ENCODE measurements around the gene KREMEN1.

The KREMEN1 gene

DNA sequence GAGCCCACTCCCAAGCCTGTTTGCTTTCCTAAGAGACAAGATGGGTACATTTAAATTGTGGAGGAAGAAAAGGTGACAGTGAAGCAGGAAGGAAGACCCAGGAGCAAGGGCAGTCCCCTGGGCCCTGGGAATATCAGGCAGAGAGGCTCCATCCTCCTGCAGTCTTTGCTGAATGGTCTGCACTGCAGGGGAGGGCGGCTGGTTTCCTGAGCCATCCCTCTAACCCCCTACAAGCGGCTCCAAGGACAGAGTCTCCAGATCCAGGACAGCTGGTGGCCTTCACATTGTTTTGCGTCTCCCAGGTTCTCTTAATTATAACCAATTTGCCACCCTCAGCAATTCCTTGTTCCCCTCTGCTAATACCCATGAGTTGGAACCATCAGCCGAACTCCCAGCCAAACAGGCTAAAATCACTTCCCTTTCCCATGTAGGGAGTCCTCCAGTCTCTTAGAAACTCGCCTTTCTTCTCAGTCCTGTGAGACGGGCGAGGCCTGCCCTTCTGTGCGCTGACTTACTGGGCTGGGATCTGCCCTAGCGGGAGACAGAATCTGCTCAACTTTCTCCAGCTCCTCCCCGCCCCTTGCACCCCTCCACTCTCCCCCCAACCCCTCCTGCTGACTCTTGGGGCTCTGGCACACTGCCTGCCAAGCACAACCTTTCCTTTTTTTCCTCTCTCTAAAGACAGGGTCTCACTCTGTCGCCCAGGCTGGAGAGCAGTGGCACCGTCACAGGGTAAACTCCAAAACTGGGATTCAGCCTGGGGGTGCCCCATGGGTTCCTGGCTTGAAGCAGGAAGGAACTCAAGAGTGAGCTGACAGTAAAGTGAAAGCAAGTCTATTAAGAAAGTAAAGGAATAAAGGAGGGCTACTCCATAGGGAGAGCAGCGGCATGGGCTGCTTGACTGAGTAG is 79.5 kb downstream of the KREMEN1 start:
- DNase-seq (ENCODE audit: low read depth in 2 of 2) = no peak

DNA sequence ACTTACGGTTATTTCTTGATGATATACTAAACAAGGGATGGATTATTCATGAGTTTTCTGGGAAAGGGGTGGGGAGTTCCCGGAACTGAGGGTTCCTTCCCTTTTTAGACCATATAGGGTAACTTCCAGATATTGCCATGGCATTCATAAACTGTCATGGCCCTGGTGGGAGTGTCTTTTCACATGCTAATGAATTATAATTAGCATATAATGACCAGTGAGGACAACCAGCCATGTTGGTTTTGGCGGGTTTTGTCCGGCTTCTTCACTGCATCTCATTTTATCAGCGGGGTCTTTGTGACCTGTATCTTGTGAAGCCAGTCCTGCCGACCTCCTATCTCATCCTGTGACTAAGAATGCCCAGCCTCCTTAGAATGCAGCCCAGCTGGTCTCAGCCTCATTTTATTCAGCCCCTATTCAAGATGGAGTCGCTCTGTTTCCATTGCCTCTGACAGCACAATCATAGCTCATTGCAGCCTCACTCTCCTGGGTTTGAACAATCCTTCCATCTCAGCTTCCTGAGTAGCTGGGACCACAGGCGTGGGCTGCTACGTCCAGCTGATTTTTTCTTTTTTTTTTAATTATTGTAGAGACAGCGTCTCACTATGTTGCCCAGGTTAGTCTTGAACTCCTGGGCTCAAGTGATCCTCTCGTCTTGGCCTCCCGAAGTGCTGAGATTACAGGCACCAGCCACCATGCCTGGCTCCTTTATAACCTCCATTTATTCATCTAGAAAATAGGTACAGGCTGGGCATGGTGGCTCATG is 80.3 kb downstream of the KREMEN1 start:
- DNase-seq (ENCODE audit: low read depth in 2 of 2) = no peak

DNA sequence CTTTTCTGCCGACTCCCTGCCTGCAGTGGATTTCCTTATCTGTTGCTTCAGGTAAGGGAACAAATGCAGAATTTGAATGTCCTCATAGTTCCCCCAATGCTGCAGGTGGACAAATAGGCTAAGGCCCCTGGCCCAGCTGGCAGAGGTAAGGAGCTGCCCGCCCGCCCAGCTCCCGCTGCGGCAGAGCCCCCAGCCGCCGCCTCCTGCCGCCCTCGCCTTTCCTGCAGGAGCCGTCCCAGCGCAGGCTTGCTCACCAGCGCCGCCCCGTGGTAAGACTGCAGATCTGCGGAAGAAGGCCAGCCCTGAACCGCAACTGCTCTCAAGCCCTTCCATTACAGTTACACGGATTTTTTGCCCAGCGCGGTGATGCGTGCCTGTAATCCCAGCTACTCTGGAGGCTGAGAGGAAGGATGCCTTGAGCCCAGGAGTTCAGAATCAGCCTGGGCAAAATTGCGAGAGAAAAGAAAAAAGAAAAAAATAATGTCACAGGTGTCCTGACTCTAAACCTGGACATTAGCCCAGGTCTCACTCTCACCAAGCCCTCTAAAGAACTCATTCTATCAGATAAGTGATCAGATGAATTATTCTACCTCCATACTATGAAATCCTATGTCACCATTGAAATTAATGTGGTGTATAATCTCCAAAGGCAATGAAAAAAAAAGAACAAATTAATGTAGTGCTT is 81.7 kb downstream of the KREMEN1 start:
- peak; percentile 15 to 29 for DNase-seq (ENCODE audit: low read depth in 2 of 2)

GRCh38 chr22:29155966-29156365 is 83.1 kb downstream of the KREMEN1 start:
- no peak for DNase-seq (ENCODE audit: low read depth in 2 of 2)

DNA sequence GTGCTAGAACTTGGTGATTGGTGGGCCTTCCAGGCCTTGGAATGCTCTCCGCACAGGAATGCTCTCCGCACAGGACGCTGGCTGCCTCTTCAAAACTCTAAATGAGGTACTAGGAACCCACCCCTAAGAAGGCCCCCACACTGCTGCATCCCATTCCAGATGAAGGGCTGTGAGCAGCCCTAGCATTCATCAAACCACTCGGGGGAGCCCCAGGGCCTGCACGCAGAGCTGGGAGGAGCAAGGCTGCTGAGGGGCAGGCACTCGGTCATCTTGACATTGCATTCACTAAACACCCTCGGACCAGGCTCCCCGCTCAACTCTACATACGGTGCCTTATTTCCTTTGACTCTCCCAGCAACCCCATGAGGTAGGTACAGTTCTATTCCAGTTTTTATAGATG is 83.7 kb downstream of the KREMEN1 start:
- DNase-seq (ENCODE audit: low read depth in 2 of 2) = no peak

DNA sequence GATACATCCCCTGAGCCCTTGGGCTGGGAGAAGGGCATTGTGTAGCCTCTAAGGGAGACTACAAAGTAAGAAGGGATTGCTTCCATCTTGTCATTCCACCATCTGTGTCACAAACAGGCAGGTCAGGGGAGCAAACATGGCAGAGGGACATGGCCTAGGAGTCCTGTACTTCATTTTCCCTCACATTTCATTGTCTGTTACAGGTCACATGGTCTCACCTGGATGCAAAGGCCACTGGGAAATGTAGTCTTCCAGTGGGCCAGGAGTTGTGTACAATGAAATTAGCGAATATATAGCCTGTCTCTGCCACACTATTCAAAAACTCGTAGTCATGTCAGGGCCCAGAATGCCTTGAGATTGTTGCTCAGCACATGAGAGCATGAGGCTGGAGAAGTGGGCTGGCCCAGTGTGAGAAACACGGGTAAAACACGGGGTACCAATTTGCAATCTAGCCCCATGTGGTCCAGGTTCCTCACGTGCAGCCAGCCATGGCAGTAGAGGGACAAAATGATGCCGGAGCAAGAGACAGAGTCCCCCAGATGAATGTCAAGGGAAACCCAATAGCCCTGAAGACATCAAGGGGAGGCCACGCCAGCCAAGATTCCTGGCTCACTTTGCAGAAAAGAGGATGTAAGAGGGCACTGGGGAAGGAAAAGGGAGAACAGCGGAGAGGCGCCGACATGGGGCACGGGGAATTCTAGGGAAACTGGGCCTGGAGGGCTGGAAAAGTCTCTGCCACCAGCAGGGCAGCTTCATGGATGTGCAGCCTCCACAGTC is 85.1 kb downstream of the KREMEN1 start:
- no peak for DNase-seq (ENCODE audit: low read depth in 2 of 2)

DNA sequence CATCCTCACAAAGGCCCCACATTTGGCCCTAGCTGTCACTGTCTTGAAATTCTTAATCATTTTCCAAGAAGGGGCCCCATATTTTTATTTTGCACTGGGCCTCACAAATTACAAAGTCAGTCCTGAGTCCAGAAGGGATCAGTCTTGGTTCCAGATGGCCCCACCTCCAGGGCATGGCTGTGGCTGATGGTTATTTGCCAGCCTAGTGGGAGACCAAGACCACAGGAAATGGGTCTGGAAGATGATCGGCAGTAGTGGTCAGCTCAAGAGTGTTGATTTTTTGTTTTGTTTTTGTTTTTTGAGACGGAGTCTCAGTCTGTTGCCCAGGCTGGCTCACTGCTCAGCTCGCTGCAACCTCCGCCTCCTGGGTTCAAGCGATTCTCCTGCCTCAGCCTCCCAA is 85.7 kb downstream of the KREMEN1 start:
- DNase-seq (ENCODE audit: low read depth in 2 of 2) = no peak

DNA sequence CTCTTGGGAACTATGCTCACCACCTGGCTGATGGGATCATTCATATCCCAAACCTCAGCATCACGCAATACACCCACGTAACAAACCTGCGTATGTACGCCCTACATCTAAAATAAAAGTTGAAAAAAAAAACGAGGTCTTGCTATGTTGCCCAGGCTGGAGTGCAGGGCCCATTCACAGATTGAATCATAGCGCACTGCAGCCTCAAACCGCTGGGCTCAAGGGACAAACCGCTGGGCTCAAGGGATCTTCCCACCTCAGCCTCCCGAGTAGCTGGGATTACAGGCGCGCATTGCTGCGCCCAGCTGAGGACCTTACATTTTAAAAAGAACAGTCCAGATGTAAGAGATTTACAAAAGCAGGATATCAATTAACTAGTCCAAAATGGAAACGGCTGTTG is 91.0 kb downstream of the KREMEN1 start:
- DNase-seq (ENCODE audit: low read depth in 2 of 2) = no peak

DNA sequence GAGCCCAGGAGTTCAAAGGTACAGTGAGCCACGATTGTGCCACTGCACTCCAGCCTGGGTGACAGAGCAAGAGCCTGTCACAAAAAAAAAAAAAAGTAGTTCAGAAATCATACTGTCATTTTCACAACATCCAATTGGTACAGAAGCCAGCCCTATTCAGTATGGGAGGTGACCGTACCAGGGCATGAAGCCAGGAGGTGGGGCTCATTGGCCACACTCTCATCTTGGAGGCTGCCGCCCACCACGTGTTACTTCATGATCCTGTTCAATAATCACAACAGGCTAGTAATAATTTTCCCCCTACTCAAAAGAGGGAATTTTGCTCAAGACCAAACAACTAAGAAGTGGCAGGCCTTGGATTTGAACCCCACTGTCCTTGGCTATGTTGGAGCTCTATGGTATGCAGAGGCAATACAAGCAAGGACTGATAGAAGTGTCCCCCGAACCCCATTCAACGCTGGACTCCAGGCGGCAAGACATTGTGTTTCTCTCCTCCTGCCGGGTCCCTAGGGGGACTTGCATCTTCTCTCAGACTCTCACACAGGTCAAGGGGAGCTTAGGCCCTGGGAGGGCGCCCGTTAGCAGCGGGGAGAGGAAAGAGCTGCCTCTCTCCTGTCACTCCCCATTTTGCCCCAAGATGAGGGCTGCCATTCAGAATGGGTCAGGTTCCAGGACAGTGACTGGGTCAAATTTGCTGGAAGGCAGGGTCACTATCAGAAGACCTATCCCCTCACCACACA is 92.7 kb downstream of the KREMEN1 start:
- DNase-seq (ENCODE audit: low read depth in 2 of 2) = no peak

- no peak for DNase-seq (ENCODE audit: low read depth in 2 of 2)
Observed at GRCh38 chr22:29166180-29166579, 93.3 kb downstream of the KREMEN1 start.

DNA sequence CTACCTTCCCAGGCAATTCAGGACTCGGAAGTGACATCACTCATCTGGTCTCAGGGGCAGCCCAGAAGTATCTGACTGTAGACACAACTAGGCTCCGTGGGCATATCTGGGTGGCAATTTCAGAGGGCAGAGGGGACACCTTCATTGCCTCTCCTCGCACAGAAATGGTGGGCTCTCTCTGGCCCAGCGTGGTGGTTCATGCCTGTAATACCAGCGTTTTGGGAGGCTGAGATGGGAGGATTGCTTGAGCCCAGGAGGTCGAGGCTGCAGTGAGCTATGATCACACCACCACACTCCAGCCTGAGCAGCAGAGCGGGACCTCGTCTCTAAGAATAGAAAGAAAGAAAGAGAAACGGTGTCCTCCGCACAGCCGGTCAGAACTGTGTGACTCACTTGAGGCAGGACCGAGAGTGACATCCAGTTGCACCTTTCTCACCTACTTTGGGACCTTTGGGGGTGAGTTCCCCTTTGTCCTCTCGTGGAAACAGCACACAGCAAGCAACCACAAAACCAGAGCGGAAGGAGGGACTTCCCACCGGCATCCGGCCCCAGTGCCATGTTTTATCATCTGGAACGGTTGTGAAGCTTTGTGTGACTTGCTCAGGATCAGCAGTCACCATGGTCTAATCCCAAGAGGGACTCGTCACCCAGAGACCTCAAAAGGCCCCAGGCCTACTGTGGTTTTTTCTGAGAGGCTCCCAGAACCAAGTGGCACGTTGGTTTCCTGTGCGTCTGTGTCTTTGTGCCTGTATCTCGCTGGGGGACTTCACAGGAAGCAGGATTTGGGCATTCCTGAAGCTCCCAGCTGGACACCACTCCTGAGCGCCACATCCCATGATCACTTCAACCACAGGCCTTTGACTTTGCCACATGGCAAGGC is 94.4 kb downstream of the KREMEN1 start:
- no peak for DNase-seq (ENCODE audit: low read depth in 2 of 2)

- no peak for DNase-seq (ENCODE audit: low read depth in 2 of 2)
Observed at GRCh38 chr22:29171721-29172120, 98.9 kb downstream of the KREMEN1 start.

GRCh38 chr22:29172216-29172615 is 99.4 kb downstream of the KREMEN1 start:
- no peak for DNase-seq (ENCODE audit: low read depth in 2 of 2)

DNA sequence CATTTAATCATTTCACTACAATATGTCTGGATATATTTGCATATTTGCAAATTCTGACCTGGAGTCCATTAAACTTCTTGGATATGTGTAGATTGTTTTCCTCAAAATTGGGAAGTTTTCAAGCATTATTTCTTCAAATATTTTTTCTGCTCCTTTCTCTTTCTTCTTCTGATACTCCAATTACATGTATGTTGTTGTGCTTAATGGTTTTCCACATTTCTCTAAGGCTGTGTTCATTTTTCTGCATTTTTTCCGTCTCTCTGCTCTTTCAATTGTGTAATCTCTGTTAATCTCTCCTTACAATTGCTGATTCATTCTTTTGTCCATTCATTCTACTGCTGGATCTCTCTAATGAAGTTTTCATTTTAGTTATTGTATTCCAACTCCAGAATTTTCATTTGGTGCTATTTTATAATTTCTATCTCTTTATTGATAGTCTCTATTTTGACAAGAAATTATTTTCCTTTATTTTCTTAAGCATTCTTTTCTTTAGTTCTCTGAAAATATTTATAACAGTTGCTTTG is 102.5 kb downstream of the KREMEN1 start:
- no peak for DNase-seq (ENCODE audit: low read depth in 2 of 2)

DNA sequence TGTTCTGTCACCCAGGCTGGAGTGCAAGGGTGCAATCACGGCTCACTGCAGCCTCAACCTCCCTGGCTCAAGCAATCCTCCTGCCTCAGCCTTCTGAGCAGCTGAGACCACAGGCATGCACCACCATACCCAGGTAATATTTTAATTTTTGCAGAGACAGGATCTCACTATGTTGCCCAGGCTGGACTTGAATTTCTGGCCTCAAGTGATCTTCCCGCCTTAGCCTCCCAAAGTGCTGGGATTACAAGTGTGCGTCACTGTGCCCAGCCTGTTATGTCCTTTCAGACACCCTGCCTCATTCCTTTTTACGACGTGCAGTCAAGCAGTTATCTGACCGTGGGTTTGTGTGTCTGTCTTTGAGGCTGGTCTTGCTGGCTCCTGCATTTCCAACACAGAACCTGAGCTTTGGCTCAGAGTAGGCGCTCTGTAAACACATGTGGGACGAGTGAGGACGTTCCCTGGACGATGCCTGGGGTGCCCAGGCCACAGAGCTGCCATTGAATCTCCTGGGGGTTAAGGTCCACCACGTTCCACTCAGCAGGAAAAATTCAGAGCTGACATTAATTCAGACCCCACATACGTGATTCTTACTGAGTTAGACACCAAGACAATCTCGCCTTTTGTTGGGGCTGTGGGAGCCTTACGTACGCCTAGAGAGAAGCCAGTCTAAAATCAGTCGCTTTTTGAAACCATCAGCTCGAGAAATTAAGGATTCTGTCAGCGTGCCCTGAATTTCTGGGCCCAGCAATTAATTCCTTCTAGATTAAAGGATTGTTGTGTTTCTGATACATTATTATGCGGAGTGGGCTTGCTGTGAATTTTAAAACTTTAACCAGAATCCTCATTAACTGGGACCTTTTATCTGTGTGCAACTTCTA is 111.4 kb downstream of the KREMEN1 start:
- no peak for DNase-seq (ENCODE audit: low read depth in 2 of 2)

DNA sequence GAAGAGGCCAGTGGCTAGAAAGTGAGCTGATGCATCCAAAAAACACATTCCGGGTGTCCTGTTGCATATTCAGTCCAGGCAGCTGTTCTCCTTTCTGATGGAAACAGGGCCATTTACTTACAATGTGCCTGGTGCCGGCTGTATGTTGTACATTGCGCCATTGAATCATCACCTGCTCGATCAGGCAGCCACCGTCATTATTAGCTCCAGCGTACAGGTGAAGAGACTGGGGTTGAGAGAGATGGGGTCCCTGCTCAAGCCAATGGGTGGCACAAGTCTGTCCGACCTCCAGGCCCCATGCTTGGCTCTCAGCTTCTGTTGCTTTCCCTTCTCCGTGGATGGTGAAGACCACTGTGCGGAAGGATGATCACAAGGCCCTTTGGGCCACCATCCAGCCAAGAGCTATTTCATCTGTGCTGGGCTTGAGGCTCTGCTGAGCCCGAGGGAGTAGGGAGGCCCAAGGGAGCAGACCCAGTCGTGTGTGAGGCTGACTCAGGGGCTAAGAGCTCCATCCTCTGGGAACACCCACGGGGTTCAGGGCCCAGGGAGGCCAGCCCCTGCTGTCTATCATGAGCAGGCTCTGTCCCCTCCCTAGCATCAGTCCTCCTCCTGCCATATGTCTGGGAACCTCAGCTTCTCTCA is 112.1 kb downstream of the KREMEN1 start:
- no peak for DNase-seq (ENCODE audit: low read depth in 2 of 2)

- DNase-seq (ENCODE audit: low read depth in 2 of 2) = no peak
Observed at GRCh38 chr22:29186302-29186701, 113.5 kb downstream of the KREMEN1 start.

- no peak for DNase-seq (ENCODE audit: low read depth in 2 of 2)
Observed at GRCh38 chr22:29187831-29188230, 115.0 kb downstream of the KREMEN1 start.
